Lung (tissue), 12 donors: Measurements from ENCODE around the gene CALML6. TPM values are rescaled to one million over a fixed set of nuclear protein-coding genes. Genes with fewer than 3 reads are reported as not detected.
A peak's percentile ranks its signal among the peaks of the same experiment; 100 is the strongest.

Experiments used
- ATAC-seq: fragments of 200-7000 bp; cut with Tn5 transposase; one replicate; pipeline ENCODE4 v1.9.1; 2020; ENCODE audit warnings: moderate number of reproducible peaks; ENCODE audit not compliant: insufficient read depth, low FRiP score
- DNase-seq, 3 donors: peaks; one replicate each; pipeline ENCODE4 v3.0.0-alpha.2; 2013 to 2017
- H3K27ac ChIP-seq, 2 donors: one replicate each; pipeline ENCODE4 v1.5.1; 2013; ENCODE audit warnings: mild to moderate bottlenecking in 2 of 2, moderate library complexity in 2 of 2, control low read depth in 1 of 2, inconsistent platforms in 1 of 2, low read depth in 1 of 2, low read length in 1 of 2
- H3K27me3 ChIP-seq, 3 donors: one replicate each; pipeline ENCODE4 v1.5.1; 2013; ENCODE audit warnings: low read length in 2 of 3; ENCODE audit not compliant: control insufficient read depth in 3 of 3, insufficient read depth in 3 of 3
- H3K36me3 ChIP-seq, 4 donors: one replicate each; pipeline ENCODE4 v1.5.1; 2013; ENCODE audit warnings: low read length in 4 of 4, mild to moderate bottlenecking in 1 of 4, moderate library complexity in 1 of 4; ENCODE audit not compliant: control insufficient read depth in 4 of 4, insufficient read depth in 4 of 4
- H3K4me1 ChIP-seq, 5 donors: one replicate each; pipeline ENCODE4 v1.5.1; 2013; ENCODE audit warnings: low read length in 5 of 5, mild to moderate bottlenecking in 2 of 5, moderate library complexity in 1 of 5; ENCODE audit not compliant: control insufficient read depth in 5 of 5, insufficient read depth in 5 of 5
- H3K4me3 ChIP-seq: one replicate; pipeline ENCODE4 v1.5.1; 2013; ENCODE audit warnings: mild to moderate bottlenecking, control low read depth, moderate library complexity
- H3K9ac ChIP-seq, 2 donors: one replicate each; pipeline ENCODE4 v1.5.1; 2013; ENCODE audit warnings: low read length in 2 of 2, control low read depth in 1 of 2; ENCODE audit not compliant: insufficient read depth in 1 of 2
- H3K9me3 ChIP-seq, 4 donors: one replicate each; pipeline ENCODE4 v1.5.1; 2013; ENCODE audit warnings: low read length in 3 of 4, mild to moderate bottlenecking in 1 of 4, moderate library complexity in 1 of 4; ENCODE audit not compliant: control insufficient read depth in 4 of 4, insufficient read depth in 3 of 4
- whole genome bisulfite sequencing, 2 donors: extraction: QIAGEN DNeasy Blood & Tissue Kit; methylation state at CpG; one replicate each; pipeline ENCODE4 v1.1.7; 2013; 5-methylcytosine and 5-hydroxymethylcytosine counted together
- polyA plus RNA-seq, 2 donors: library from polyadenylated mRNA; stranded (reverse); fragments of 200-250 nt; gene quantifications; one replicate each; pipeline ENCODE4 v1.2.1, GENCODE V29; 2013
- total RNA-seq, 2 donors: library from RNA; depleted of rRNA in 1 of 2; stranded (reverse); fragments of >200 nt in 1 of 2; gene quantifications; one replicate each; pipeline ENCODE4 v1.2.1, GENCODE V29; 2014 to 2021
- TF ChIP-seq, protein P1 (sequence below): IDR thresholded peaks from 2 replicates; pipeline ENCODE4 v1.5.1; 2012; ENCODE audit warnings: mild to moderate bottlenecking; ENCODE audit errors: control extremely low read depth, extremely low read depth
- donor health status: control.
- donor health status: control.
- donor health status: Bipolar disorder and iron deficiency.
- donor health status: healthy.
- donor health status: DM: yes; HTN: yes; CAD: no.

The CALML6 gene
- total and polyA plus RNA-seq, 4 donors = 0.11 to 0.55 (median 0.34) TPM

DNA sequence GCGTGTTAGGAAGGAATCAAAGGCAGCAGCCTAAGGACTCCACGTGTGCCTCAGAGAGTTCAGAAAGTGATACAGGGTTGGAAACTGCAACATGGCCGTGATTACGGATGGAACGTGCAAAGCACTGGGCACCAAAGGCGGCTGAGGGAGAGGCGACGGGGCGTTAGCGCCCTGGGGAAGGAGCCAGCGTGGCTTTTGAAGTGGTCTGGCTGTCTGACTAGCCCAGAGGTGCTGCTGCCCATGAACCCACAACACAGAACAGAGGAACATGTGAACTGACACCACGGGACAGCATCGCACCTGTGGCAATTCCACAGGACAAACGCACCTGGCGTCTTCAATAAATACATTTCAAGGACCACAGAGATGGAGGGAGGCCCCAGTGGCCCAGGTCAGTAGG, 22.0 kb downstream of the CALML6 start:
- TF ChIP-seq, protein P1, sequence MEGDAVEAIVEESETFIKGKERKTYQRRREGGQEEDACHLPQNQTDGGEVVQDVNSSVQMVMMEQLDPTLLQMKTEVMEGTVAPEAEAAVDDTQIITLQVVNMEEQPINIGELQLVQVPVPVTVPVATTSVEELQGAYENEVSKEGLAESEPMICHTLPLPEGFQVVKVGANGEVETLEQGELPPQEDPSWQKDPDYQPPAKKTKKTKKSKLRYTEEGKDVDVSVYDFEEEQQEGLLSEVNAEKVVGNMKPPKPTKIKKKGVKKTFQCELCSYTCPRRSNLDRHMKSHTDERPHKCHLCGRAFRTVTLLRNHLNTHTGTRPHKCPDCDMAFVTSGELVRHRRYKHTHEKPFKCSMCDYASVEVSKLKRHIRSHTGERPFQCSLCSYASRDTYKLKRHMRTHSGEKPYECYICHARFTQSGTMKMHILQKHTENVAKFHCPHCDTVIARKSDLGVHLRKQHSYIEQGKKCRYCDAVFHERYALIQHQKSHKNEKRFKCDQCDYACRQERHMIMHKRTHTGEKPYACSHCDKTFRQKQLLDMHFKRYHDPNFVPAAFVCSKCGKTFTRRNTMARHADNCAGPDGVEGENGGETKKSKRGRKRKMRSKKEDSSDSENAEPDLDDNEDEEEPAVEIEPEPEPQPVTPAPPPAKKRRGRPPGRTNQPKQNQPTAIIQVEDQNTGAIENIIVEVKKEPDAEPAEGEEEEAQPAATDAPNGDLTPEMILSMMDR = no peak
- Histone ChIP-seq H3K4me3 (no peak overlapping the region), H3K9ac (no peak overlapping the region), H3K27ac (no peak overlapping the region), H3K36me3 (no peaks in the 10 kb centered on the region), H3K9me3 (no peaks in the 10 kb centered on the region), H3K27me3 (no peaks in the 10 kb centered on the region), H3K4me1 (no peaks in the 10 kb centered on the region)
- ATAC-seq (no peak), DNase-seq (peak in 1 of 3 donors; percentile 13)
- 64 to 78% methylated on average over 15 of the region's 15 CpGs for WGBS, 2 donors

DNA sequence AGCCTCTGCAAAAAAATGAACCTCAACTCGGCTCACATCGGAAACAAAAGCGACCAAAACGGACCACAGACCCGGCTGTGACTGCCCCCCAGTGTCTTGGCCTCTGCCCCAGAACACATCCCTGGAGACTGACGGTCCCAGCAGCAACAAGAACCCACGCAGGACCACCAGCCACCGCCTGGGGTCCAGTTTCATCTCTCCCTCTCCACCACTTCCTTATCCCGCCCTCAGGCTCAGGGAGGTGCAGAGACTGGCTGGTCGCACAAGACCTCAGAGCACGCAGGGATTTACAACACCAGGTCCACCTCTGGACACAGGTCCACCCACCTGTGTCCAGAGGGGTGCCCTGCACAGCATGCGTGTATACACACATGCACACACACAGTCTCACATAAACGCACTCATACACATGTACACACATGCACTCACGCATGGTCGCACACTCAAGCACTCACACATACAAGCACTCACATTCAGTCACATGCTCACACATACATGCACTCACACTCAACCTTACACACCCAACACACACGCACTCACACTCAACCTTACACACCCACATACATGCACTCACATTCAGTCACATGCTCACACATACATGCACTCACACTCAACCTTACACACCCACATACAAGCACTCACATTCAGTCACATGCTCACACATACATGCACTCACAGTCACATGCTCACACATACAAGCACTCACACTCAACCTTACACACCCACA, 22.7 kb downstream of the CALML6 start:
- H3K9me3 ChIP-seq = no peaks in the 10 kb centered on the region
- TF ChIP-seq, protein P1 = no peak
- no peak for ATAC-seq
- WGBS, 2 donors = 76 to 84% methylated on average over 16 of the region's 16 CpGs
- no peak overlapping the region for H3K9ac ChIP-seq
- no peaks in the 10 kb centered on the region for H3K4me1 ChIP-seq
- H3K27me3 ChIP-seq = no peaks in the 10 kb centered on the region
- no peak overlapping the region for H3K4me3 ChIP-seq
- H3K27ac ChIP-seq = no peak overlapping the region
- peak in 1 of 3 donors; percentile 8 for DNase-seq
- no peaks in the 10 kb centered on the region for H3K36me3 ChIP-seq

DNA sequence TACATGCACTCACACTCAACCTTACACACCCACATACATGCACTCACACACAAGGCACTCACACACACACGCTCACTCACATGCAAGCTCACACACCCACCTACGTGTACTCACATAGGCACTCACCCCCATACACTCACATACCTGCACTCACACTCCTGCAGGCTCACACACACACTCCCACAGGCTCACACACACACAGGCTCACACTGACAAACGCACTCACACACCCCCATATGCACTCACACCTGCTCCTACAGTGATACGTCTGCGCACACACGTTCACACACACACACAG, 23.2 kb downstream of the CALML6 start:
- WGBS, 2 donors = 74 to 76% methylated on average over 6 of the region's 6 CpGs
- no peak for ATAC-seq

More for the DNA sequence above, 23.2 kb downstream of the CALML6 start:
- Histone ChIP-seq H3K4me1 (no peaks in the 10 kb centered on the region), H3K36me3 (no peaks in the 10 kb centered on the region), H3K27me3 (no peaks in the 10 kb centered on the region), H3K4me3 (no peak overlapping the region), H3K27ac (no peak overlapping the region), H3K9ac (no peak overlapping the region), H3K9me3 (no peaks in the 10 kb centered on the region)
- DNase-seq = no peak
- TF ChIP-seq, protein P1 = no peak
